ENCODE measurements around the gene TFCP2L1.
"Not testable (repeated sequence)": the region's sequence is repeated elsewhere in the genome, so short reads cannot be mapped to it uniquely, and the experiment has no call there.

TFCP2L1 gene

DNA sequence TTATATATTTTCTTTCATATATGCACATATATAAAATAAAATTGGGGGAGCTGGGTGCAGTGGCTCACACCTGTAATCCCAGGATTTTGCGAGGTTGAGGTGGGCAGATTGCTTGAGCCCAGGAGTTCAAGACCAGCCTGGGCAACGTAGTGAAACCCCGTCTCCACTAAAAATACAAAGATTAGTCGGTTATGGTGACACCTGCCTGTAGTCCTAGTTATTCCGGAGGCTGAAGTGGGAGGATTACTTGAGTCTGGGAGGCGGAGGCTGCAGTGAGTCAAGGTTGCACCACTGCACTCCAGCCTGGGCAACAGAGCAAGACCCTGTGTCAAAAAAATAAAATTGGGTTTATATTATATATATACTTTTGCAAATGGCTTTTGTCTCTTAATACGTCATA lies 39.6 kb upstream of the TFCP2L1 start:
- TF ChIP-seq, protein P1, sequence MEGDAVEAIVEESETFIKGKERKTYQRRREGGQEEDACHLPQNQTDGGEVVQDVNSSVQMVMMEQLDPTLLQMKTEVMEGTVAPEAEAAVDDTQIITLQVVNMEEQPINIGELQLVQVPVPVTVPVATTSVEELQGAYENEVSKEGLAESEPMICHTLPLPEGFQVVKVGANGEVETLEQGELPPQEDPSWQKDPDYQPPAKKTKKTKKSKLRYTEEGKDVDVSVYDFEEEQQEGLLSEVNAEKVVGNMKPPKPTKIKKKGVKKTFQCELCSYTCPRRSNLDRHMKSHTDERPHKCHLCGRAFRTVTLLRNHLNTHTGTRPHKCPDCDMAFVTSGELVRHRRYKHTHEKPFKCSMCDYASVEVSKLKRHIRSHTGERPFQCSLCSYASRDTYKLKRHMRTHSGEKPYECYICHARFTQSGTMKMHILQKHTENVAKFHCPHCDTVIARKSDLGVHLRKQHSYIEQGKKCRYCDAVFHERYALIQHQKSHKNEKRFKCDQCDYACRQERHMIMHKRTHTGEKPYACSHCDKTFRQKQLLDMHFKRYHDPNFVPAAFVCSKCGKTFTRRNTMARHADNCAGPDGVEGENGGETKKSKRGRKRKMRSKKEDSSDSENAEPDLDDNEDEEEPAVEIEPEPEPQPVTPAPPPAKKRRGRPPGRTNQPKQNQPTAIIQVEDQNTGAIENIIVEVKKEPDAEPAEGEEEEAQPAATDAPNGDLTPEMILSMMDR (conservative IDR thresholded peaks at IDR 0.05; ENCODE audit: low read depth, low read length) = no peak
- no peak overlapping the region for H3K4me3 ChIP-seq (ENCODE audit: low read length)
- DNase-seq (ENCODE audit: low read depth) = no peak

DNA sequence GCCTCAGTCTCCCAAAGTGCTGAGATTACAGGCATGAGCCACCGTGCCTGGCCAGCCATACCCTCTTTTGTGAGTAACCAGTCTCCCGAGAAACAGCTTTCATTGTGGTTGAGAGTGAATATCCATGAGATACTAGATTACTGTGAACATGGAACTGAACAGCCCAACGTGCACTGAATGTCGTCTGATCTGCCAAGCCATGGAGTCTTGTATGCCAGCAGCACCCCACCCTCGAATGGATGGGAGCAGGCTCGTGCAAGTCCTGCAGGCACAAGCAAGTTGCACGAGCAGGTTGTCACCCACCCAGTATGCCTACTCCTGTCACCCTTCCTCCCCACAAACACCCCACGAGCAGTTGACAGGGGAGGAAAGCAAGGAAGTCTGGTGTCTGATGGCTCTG lies 36.5 kb upstream of the TFCP2L1 start:
- no peak overlapping the region for H3K4me3 ChIP-seq (ENCODE audit: low read length)
- TF ChIP-seq, protein P1 (conservative IDR thresholded peaks at IDR 0.05; ENCODE audit: low read depth, low read length) = no peak
- no peak for DNase-seq (ENCODE audit: low read depth)

DNA sequence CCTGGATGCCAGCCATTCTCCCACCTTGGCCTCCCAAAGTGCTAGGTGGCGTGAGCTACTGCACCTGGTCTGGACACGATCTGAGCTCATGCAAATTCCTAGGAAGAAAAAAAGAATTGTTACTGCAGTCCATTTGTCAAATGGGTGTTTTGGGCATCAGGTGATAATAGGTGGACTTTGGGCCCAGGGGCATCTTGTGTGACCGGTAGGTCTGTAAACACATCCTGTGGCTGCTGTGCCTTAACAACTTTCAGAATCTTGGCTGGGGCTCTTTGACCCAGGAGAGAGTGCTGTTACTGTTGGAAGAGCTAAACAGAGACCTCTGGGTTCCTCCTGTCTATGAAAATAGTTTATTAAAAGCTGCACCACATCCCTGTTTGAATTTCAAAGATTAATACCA lies 34.9 kb upstream of the TFCP2L1 start:
- DNase-seq (ENCODE audit: low read depth) = no peak
- TF ChIP-seq, protein P1 (conservative IDR thresholded peaks at IDR 0.05; ENCODE audit: low read depth, low read length) = no peak
- no peak overlapping the region for H3K4me3 ChIP-seq (ENCODE audit: low read length)

DNA sequence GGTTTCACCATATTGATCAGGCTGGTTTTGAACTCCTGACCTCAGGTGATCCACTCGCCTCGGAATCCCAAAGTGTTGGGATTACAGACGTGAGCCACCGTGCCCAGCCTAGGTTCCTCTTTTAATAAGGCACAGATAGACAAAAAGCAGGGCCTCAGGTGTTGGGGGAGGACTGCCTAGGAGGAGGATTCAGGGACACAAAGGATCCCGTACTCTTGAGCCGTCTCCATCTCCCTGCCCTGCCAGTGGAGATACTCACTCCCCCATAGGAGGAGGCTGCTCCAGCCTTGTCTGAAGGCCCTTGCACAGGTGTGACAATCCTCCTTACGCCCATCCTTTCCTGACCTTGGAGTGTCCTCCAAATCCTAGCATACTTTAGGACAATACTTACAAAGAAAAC lies 32.0 kb upstream of the TFCP2L1 start:
- TF ChIP-seq, protein P1 (conservative IDR thresholded peaks at IDR 0.05; ENCODE audit: low read depth, low read length) = no peak
- no peak overlapping the region for H3K4me3 ChIP-seq (ENCODE audit: low read length)
- DNase-seq (ENCODE audit: low read depth) = no peak

- DNase-seq (ENCODE audit: low read depth); H3K4me3 ChIP-seq (ENCODE audit: low read length): not testable (repeated sequence)
These were observed 28.7 kb upstream of the TFCP2L1 start for GRCh38 chr2:121313701-121314100.

- H3K4me3 ChIP-seq (ENCODE audit: low read length) = no peak overlapping the region
- TF ChIP-seq, protein P1 (conservative IDR thresholded peaks at IDR 0.05; ENCODE audit: low read depth, low read length) = no peak
- no peak for DNase-seq (ENCODE audit: low read depth)
These were observed 24.8 kb upstream of the TFCP2L1 start for GRCh38 chr2:121309801-121310200.

DNA sequence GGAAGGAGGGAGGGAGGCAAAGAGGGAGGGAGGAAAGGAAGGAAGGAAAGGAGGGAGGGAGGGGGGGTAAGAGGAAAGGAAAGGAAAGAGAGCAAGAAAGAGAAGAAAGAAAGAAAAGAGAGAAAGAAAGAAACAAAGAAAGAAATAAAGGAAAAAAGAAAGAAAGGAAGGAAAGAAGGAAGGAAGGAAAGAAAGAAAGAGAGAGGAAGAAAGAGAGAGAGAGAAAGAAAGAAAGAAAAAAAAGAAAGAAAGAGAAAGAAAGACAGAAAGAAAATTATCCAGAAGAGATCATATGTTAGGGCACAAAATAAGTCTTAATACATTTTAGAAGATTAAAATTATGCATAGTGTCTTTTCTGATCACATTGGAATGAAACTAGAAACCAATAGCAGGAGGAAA lies 24.3 kb upstream of the TFCP2L1 start:
- no peak overlapping the region for H3K4me3 ChIP-seq (ENCODE audit: low read length)
- no peak for DNase-seq (ENCODE audit: low read depth)
- TF ChIP-seq, protein P1 (conservative IDR thresholded peaks at IDR 0.05; ENCODE audit: low read depth, low read length) = no peak

DNA sequence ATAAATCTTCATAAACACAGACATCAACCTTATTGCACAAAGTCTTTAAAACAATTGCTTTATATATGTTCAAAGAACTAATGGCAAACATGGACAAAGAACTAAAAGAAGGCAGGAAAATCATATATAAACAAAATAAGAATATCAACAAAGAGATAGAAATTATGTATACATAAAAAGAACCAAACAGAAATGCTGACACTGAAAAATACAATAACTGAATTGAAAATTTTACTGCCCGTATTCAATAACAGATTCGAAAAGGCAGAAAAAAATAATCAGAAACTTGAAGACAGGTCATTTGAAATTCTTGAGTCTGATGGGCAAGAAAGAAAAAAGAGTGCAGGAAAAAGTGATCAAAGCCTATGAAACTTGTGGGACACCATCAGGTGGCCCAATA lies 22.0 kb upstream of the TFCP2L1 start:
- TF ChIP-seq, protein P1 (conservative IDR thresholded peaks at IDR 0.05; ENCODE audit: low read depth, low read length) = no peak
- DNase-seq (ENCODE audit: low read depth) = no peak

More for the DNA sequence above, 22.0 kb upstream of the TFCP2L1 start:
- no peak overlapping the region for H3K4me3 ChIP-seq (ENCODE audit: low read length)

All from retinal pigment epithelial cell (primary cell).